GM12878 (cell line): ENCODE results near the gene SMIM44. TPM values are rescaled to one million over a fixed set of nuclear protein-coding genes. Genes with fewer than 3 reads are reported as not detected.

Experiments
- ATAC-seq: fragments of 200-7000 bp; cut with Tn5 transposase; 3 replicates; pipeline ENCODE4 v1.9.1; 2020; ENCODE audit warnings: mild to moderate bottlenecking, moderate library complexity
- BruUV-seq: library from RNA; stranded (reverse); fragments of 400-500 nt; replicated peaks from 2 replicates; lab custom pipeline; 2021; lab: Mats Ljungman, UMichigan
- CTCF ChIA-PET: fragments of 300-600 bp; sonication (Branson Sonifier 250); formaldehyde crosslinking; extraction: SDS; loops from one replicate; lab custom pipeline; 2021; ENCODE audit warnings: inconsistent platforms; lab: Yijun Ruan, JAX
- POLR2A ChIA-PET: fragments of 350-600 bp; formaldehyde crosslinking; extraction: SDS; loops from one replicate; lab custom pipeline; 2021; ENCODE audit warnings: inconsistent platforms; lab: Charles Lee
- RAD21 ChIA-PET: fragments of 300-600 bp; sonication (Branson Sonifier 250); formaldehyde crosslinking; loops from one replicate; lab custom pipeline; 2023; ENCODE audit warnings: antibody characterized with exemption; ENCODE audit not compliant: unreplicated experiment; lab: Charles Lee
- SMC1A ChIA-PET: fragments of 300-600 bp; sonication (Branson Sonifier 250); formaldehyde crosslinking; loops from one replicate; lab custom pipeline; 2023; ENCODE audit not compliant: unreplicated experiment, uncharacterized antibody; lab: Charles Lee
- DNase-seq: peaks from one replicate; pipeline ENCODE4 v3.0.0-alpha.2; 2011; ENCODE audit warnings: low read depth, low spot score
- FAIRE-seq: peaks from 3 replicates; lab custom pipeline; 2011; peaks lifted over from hg19 to GRCh38; lab: Jason Lieb, UNC
- H2AFZ ChIP-seq: 2 replicates; pipeline ENCODE4 v1.6.0; 2011; ENCODE audit warnings: low read depth, low read length, control low read depth; ENCODE audit not compliant: control insufficient read depth
- H3K27ac ChIP-seq: 2 replicates; pipeline ENCODE4 v1.5.1; 2011; ENCODE audit warnings: control low read depth; ENCODE audit not compliant: control insufficient read depth, insufficient read depth
- H3K27me3 ChIP-seq, 2 experiments: replicated peaks in 1 of 2; 2 replicates each; pipeline versions ENCODE4 v1.6.0 to v1.6.1; 2011; ENCODE audit warnings: low read length in 1 of 2; ENCODE audit not compliant: control insufficient read depth in 2 of 2, insufficient read depth in 2 of 2
- H3K36me3 ChIP-seq, 2 experiments: 2 replicates each; pipeline ENCODE4 v1.5.1; 2011; ENCODE audit warnings: low read length in 1 of 2; ENCODE audit not compliant: control insufficient read depth in 2 of 2, insufficient read depth in 2 of 2
- H3K4me1 ChIP-seq: 2 replicates; pipeline ENCODE4 v1.6.1; 2011; ENCODE audit warnings: mild to moderate bottlenecking, low read length, moderate library complexity, mixed read lengths; ENCODE audit not compliant: control insufficient read depth, insufficient read depth
- H3K4me2 ChIP-seq: 2 replicates; pipeline ENCODE4 v1.6.0; 2011; ENCODE audit warnings: control low read depth; ENCODE audit not compliant: control insufficient read depth, insufficient read depth
- H3K4me3 ChIP-seq: fragments of 200-600 bp; sonication (generic); 2 replicates; pipeline ENCODE4 v1.5.1; 2016
- H3K79me2 ChIP-seq: 2 replicates; pipeline ENCODE4 v1.6.0; 2011; ENCODE audit warnings: low read length; ENCODE audit not compliant: control insufficient read depth, insufficient read depth
- H3K9ac ChIP-seq: 2 replicates; pipeline ENCODE4 v1.8.0; 2011; ENCODE audit warnings: low read length, control low read depth, mixed read lengths; ENCODE audit not compliant: control insufficient read depth, insufficient read depth
- H3K9me3 ChIP-seq: replicated peaks from 3 replicates; pipeline ENCODE4 v1.5.1; 2011; ENCODE audit warnings: mild to moderate bottlenecking, low read length; ENCODE audit not compliant: control insufficient read depth, insufficient read depth
- H4K20me1 ChIP-seq: 2 replicates; pipeline ENCODE4 v1.6.0; 2011; ENCODE audit not compliant: control insufficient read depth, insufficient read depth
- ASH2L ChIP-seq: fragments of 300-600, 200-600 bp; sonication (generic); IDR thresholded peaks from 2 replicates; pipeline ENCODE4 v1.6.1; 2017; ENCODE audit warnings: low read depth, mild to moderate bottlenecking, borderline replicate concordance
- CEBPB ChIP-seq, 2 experiments: fragments of 150-350 bp in 1 of 2; IDR thresholded peaks; 2 replicates each; pipeline ENCODE4 v1.6.1; 2012 to 2014; ENCODE audit warnings: low read depth in 2 of 2, low read length in 2 of 2, borderline replicate concordance in 1 of 2, inconsistent platforms in 1 of 2
- FOXK2 ChIP-seq: fragments of 450-650 bp; IDR thresholded peaks from 2 replicates; pipeline ENCODE4 v1.6.1; 2017; ENCODE audit warnings: mild to moderate bottlenecking, moderate library complexity
- KAT2A ChIP-seq: conservative IDR thresholded peaks from 2 replicates; pipeline ENCODE4 v1.6.1; 2011; ENCODE audit warnings: low read depth, low read length; ENCODE audit not compliant: control insufficient read depth
- MEF2A ChIP-seq: IDR thresholded peaks from 2 replicates; pipeline ENCODE4 v1.6.1; 2011; ENCODE audit warnings: low read depth, mild to moderate bottlenecking, low read length, moderate library complexity; ENCODE audit not compliant: insufficient read depth
- MTA3 ChIP-seq: IDR thresholded peaks from 2 replicates; pipeline ENCODE4 v1.6.1; 2012; ENCODE audit warnings: low read length, inconsistent platforms, borderline replicate concordance
- MXI1 ChIP-seq: fragments of 150-350 bp; IDR thresholded peaks from 2 replicates; pipeline ENCODE4 v1.6.1; 2011; ENCODE audit warnings: low read depth, mild to moderate bottlenecking, inconsistent platforms, low read length, improper control_type of control experiment
- MYB ChIP-seq: fragments of 150-350 bp; IDR thresholded peaks from 2 replicates; pipeline ENCODE4 v1.6.1; 2014; ENCODE audit warnings: mild to moderate bottlenecking, low read depth, low read length, borderline replicate concordance
- NR2C2 ChIP-seq: IDR thresholded peaks from 2 replicates; pipeline ENCODE4 v1.6.1; 2011; ENCODE audit warnings: borderline replicate concordance, low read depth; ENCODE audit not compliant: control insufficient read depth, insufficient read length
- PML ChIP-seq: IDR thresholded peaks from 2 replicates; pipeline ENCODE4 v1.6.1; 2012; ENCODE audit warnings: low read length, inconsistent platforms
- SPI1 ChIP-seq: IDR thresholded peaks from 2 replicates; pipeline ENCODE4 v1.6.1; 2011; ENCODE audit warnings: low read depth, mild to moderate bottlenecking, low read length, moderate library complexity, borderline replicate concordance; ENCODE audit not compliant: insufficient read depth
- STAT1 ChIP-seq: fragments of 450-650 bp; conservative IDR thresholded peaks from 2 replicates; pipeline ENCODE4 v1.6.1; 2014; ENCODE audit warnings: antibody characterized with exemption, mild to moderate bottlenecking
- TCF3 ChIP-seq: IDR thresholded peaks from 2 replicates; pipeline ENCODE4 v1.6.1; 2012; ENCODE audit warnings: low read depth, mild to moderate bottlenecking, low read length, borderline replicate concordance; ENCODE audit not compliant: insufficient read depth
- WGBS: methylation state at CpG from one replicate; pipeline ENCODE4 v1.1.6; 2016; ENCODE audit warnings: low lambda C conversion rate; ENCODE audit not compliant: insufficient replicate concordance, insufficient coverage; ENCODE audit errors: missing lambda C conversion rate; 5-methylcytosine and 5-hydroxymethylcytosine counted together
- in situ Hi-C: fragments of 300-500 bp; cut with MboI; formaldehyde crosslinking; loops from 9 replicates; pipeline ENCODE4 v1.14.3; 2018; ENCODE audit warnings: mixed read lengths
- intact Hi-C: fragments of 100-400 bp; cut with micrococcal nuclease; formaldehyde crosslinking; loops from one replicate; pipeline ENCODE4 v1.14.2; 2022; ENCODE audit not compliant: unreplicated experiment
- polyA plus RNA-seq, 11 experiments: library from polyadenylated mRNA; depleted of rRNA in 4 of 11; unstranded in 6 of 11; stranded (reverse) in 5 of 11; fragments of >200 nt; fragmentation: Nextera tagmentation in 4 of 11; fragmentation: Illumina TruSeq in 1 of 11; extraction: Ambion mirVana in 4 of 11; extraction: Trizol in 1 of 11; gene quantifications; 1 replicate in 1 of 11; 2 replicates in 10 of 11; pipeline versions ENCODE4 v1.2.1 to v1.2.3, GENCODE V29; 2011 to 2016; ENCODE audit warnings: inconsistent platforms in 2 of 11, missing spikeins in 2 of 11, low read depth in 1 of 11
- total RNA-seq, 4 experiments: library from RNA; depleted of rRNA in 3 of 4; stranded (reverse); fragments of >200 nt in 3 of 4; fragmentation: Illumina TruSeq in 1 of 4; extraction: Trizol in 1 of 4; gene quantifications; 2 replicates each; pipeline versions ENCODE4 v1.2.1 to v1.2.3, GENCODE V29; 2013 to 2021

Gene SMIM44
- total and polyA plus RNA-seq, 10 of the 15 experiments (the other 5 are each of a cell fraction or from before 2014, with no cell fraction given) = not detected

DNA sequence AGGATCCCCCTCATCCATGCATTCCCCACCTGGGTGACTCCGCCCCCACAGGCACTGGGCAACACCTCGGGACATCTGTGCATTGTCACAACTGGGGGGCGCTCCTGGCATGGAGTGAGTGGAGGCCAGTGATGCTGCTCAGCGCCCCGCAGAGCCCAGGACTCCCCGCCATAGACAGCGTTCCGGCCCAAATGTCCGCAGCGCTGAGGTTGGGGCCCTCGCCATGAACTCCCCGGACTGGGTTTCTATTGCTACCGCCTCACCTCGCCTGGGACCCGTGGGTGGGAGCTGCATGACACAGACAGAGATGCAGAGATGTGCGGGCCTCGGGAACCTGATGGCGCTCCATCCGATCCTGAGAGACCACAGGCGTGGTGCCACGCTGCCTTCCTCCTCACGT lies 27.5 kb upstream of the SMIM44 start:
- 87% methylated on average over 22 of the region's 22 CpGs for WGBS
- Histone ChIP-seq H3K9me3 (no peaks in the 10 kb centered on the region), H3K36me3 (peaks cover 0 to 1% of the 10 kb centered on the region in 2 experiments; a peak in 3 of 4 replicates), H3K9ac (no peak overlapping the region), H4K20me1 (no peaks in the 10 kb centered on the region), H3K27ac (no peak overlapping the region), H3K4me1 (peaks cover 7% of the 10 kb centered on the region), H3K27me3 (no peaks in the 10 kb centered on the region), H2AFZ (no peak overlapping the region), H3K4me3 (no peak overlapping the region), H3K79me2 (peaks cover 46% of the 10 kb centered on the region), H3K4me2 (no peak overlapping the region)
- no TSS peak for BruUV-seq
- POLR2A ChIA-PET = no interaction called here
- in situ Hi-C loops (no loop called here), intact Hi-C loops (no loop called here)
- RAD21 ChIA-PET = no interaction called here
- TF ChIP-seq MYB = no peak
- no peak for TF ChIP-seq MTA3
- no peak for TF ChIP-seq PML
- TF ChIP-seq MXI1 = no peak
- no peak for TF ChIP-seq NR2C2
- no peak for TF ChIP-seq SPI1
- no peak for TF ChIP-seq TCF3
- TF ChIP-seq MEF2A = no peak
- no peak for TF ChIP-seq FOXK2
- no peak for TF ChIP-seq ASH2L
- TF ChIP-seq STAT1 = no peak
- TF ChIP-seq KAT2A = no peak
- TF ChIP-seq CEBPB (IDR thresholded peaks at IDR 0.05; ENCODE audit: borderline replicate concordance in 1 of 2, low read depth in 2 of 2, low read length in 2 of 2) = no peak
- ATAC-seq (no peak), DNase-seq (no peak), FAIRE-seq (no peak)
- SMC1A ChIA-PET = no interaction called here
- CTCF ChIA-PET = no interaction called here
